ENCODE measurements around the gene DNAJC4. TPM values are rescaled to one million over a fixed set of nuclear protein-coding genes. Genes with fewer than 3 reads are reported as not detected.

The DNAJC4 gene
- total and polyA plus RNA-seq, 9 of the 15 experiments (the other 6 are each of a cell fraction or from before 2014, with no cell fraction given) = 4.0 to 32.6 (median 19.9) TPM

DNA sequence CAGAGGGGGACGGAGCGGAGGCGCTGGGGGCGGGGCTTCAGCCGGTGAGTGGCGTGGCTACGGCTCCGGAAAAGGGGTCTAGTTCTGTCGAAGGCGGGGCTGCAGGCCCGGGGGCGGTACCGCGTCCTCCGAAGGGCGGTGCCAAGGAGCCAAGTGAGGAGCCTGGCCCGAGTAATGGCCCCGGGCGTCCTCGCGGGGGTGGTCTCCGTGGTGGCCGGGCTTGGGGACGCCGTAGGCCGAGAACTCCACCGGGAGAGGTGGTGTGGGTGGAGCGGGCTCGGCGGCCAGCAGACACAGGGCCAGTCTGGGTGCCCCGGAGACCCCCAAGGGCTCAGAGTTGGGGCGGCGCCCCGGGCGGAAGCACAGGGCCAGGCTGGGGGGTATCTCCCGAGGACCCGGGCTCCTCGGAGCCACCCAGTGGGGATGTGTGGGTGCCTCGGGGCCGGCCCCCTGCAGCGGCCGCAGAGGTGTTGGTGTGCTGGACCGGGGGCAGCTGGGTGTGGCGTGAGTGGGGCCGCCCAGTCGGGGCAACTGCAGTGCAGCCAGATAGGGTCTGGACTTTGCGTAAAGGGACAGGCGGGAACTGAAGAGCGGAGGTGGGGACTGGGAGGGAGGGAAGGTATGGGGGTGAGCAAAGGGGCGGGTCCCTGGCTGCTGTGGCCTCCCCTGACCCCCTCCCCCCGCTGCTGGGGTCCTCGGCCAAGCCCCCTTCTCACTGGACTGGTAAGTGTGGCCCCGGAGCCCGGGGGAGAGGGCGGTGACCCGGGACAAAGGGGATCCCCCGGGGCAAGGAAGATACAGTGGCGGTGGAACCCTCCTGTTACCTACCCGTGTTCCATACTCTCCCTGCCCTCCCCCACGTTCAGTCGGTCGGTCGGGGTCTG is 11.4 kb downstream of the DNAJC4 start (continued):
- TF ChIP-seq ZNF408 (CRISPR knock-in tag; IDR thresholded peaks at IDR 0.05; ENCODE audit: low read depth) (no peak), RBM22 (IDR thresholded peaks at IDR 0.05; ENCODE audit: low read depth, low read length, poor library complexity, severe bottlenecking) (peak; percentile 82), NCOA2 (IDR thresholded peaks at IDR 0.05; ENCODE audit: partially characterized antibody in 2 of 2) (no peak), TCFL5 (CRISPR knock-in tag; conservative IDR thresholded peaks at IDR 0.05) (no peak), ZNF239 (CRISPR knock-in tag; IDR thresholded peaks at IDR 0.05) (no peak), DIDO1 (tag; IDR thresholded peaks at IDR 0.05; ENCODE audit: low read depth) (no peak), NCOA1 (IDR thresholded peaks at IDR 0.05; ENCODE audit: low read depth) (peak; percentile 79), DNMT1 (IDR thresholded peaks at IDR 0.05) (no peak), SMARCC2 (IDR thresholded peaks at IDR 0.05; ENCODE audit: low read depth) (peak; percentile 47; the same call in 1 of the 2 replicates), CBX3 (IDR thresholded peaks at IDR 0.05; ENCODE audit: borderline replicate concordance in 1 of 2, low read length in 2 of 2) (no peak), POLR3G (IDR thresholded peaks at IDR 0.05; ENCODE audit: extremely low read depth, insufficient read length, insufficient replicate concordance) (no peak), TCF7 (IDR thresholded peaks at IDR 0.05; ENCODE audit: borderline replicate concordance) (no peak), ZNF212 (CRISPR knock-in tag; IDR thresholded peaks at IDR 0.05) (no peak), SP1 (CRISPR knock-in tag; IDR thresholded peaks at IDR 0.05) (peak; percentile 5; the same call in 1 of the 2 replicates)
- TF ChIP-seq, protein P1, sequence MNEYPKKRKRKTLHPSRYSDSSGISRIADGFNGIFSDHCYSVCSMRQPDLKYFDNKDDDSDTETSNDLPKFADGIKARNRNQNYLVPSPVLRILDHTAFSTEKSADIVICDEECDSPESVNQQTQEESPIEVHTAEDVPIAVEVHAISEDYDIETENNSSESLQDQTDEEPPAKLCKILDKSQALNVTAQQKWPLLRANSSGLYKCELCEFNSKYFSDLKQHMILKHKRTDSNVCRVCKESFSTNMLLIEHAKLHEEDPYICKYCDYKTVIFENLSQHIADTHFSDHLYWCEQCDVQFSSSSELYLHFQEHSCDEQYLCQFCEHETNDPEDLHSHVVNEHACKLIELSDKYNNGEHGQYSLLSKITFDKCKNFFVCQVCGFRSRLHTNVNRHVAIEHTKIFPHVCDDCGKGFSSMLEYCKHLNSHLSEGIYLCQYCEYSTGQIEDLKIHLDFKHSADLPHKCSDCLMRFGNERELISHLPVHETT (CRISPR knock-in tag; conservative IDR thresholded peaks at IDR 0.05 in 1 of 2, IDR thresholded peaks at IDR 0.05 in 1 of 2) = no peak; a peak in 1 of 4 replicates
- TF ChIP-seq, protein P2, sequence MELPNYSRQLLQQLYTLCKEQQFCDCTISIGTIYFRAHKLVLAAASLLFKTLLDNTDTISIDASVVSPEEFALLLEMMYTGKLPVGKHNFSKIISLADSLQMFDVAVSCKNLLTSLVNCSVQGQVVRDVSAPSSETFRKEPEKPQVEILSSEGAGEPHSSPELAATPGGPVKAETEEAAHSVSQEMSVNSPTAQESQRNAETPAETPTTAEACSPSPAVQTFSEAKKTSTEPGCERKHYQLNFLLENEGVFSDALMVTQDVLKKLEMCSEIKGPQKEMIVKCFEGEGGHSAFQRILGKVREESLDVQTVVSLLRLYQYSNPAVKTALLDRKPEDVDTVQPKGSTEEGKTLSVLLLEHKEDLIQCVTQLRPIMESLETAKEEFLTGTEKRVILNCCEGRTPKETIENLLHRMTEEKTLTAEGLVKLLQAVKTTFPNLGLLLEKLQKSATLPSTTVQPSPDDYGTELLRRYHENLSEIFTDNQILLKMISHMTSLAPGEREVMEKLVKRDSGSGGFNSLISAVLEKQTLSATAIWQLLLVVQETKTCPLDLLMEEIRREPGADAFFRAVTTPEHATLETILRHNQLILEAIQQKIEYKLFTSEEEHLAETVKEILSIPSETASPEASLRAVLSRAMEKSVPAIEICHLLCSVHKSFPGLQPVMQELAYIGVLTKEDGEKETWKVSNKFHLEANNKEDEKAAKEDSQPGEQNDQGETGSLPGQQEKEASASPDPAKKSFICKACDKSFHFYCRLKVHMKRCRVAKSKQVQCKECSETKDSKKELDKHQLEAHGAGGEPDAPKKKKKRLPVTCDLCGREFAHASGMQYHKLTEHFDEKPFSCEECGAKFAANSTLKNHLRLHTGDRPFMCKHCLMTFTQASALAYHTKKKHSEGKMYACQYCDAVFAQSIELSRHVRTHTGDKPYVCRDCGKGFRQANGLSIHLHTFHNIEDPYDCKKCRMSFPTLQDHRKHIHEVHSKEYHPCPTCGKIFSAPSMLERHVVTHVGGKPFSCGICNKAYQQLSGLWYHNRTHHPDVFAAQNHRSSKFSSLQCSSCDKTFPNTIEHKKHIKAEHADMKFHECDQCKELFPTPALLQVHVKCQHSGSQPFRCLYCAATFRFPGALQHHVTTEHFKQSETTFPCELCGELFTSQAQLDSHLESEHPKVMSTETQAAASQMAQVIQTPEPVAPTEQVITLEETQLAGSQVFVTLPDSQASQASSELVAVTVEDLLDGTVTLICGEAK (IDR thresholded peaks at IDR 0.05) = peak; percentile 76
- TF ChIP-seq, protein P2 (CRISPR knock-in tag; IDR thresholded peaks at IDR 0.05) = no peak
